Tibial nerve (tissue), 4 donors: Measurements from ENCODE around the gene BRINP2. TPM values are rescaled to one million over a fixed set of nuclear protein-coding genes. Genes with fewer than 3 reads are reported as not detected.
A peak's percentile ranks its signal among the peaks of the same experiment; 100 is the strongest.

ENCODE experiments used
- DNase-seq, 2 donors: peaks; one replicate each; pipeline ENCODE4 v3.0.0-alpha.2; 2019; ENCODE audit warnings: low spot score in 2 of 2
- H3K27ac ChIP-seq, 4 donors: fragments of 200-600 bp; sonication (generic) in 3 of 4; one replicate each; pipeline ENCODE4 v1.5.1; 2017 to 2019; ENCODE audit warnings: mild to moderate bottlenecking in 1 of 4
- H3K27me3 ChIP-seq, 2 donors: fragments of 200-600 bp; sonication (generic) in 1 of 2; one replicate each; pipeline versions ENCODE4 v1.5.1 to v1.6.0; 2017 to 2019
- H3K36me3 ChIP-seq, 3 donors: fragments of 200-600 bp; sonication (generic); one replicate each; pipeline ENCODE4 v1.5.1; 2018 to 2019
- H3K4me1 ChIP-seq, 4 donors: fragments of 200-600 bp; sonication (generic) in 3 of 4; one replicate each; pipeline ENCODE4 v1.5.1; 2017 to 2019
- H3K4me3 ChIP-seq, 4 donors: fragments of 200-600 bp; sonication (generic) in 3 of 4; one replicate each; pipeline ENCODE4 v1.5.1; 2017 to 2019; ENCODE audit warnings: mild to moderate bottlenecking in 1 of 4, moderate library complexity in 1 of 4
- H3K9me3 ChIP-seq, 4 donors: fragments of 200-600 bp; sonication (generic) in 3 of 4; one replicate each; pipeline ENCODE4 v1.5.1; 2017 to 2019
- EP300 ChIP-seq, 2 donors: sonication (generic); formaldehyde crosslinking; IDR thresholded peaks; one replicate each; pipeline ENCODE4 v1.6.1; 2017; ENCODE audit warnings: antibody characterized with exemption in 2 of 2, mild to moderate bottlenecking in 1 of 2
- POLR2A ChIP-seq, 2 donors: fragments of 450-650 bp; IDR thresholded peaks; one replicate each; pipeline ENCODE4 v1.6.1; 2017; ENCODE audit warnings: antibody characterized with exemption in 2 of 2, mild to moderate bottlenecking in 2 of 2, moderate library complexity in 2 of 2
- WGBS, 2 donors: methylation state at CpG; one replicate each; pipeline ENCODE4 v1.1.5; 2018; 5-methylcytosine and 5-hydroxymethylcytosine counted together
- total RNA-seq, 4 donors: library from RNA; depleted of rRNA; stranded (reverse); fragments of >200 nt; gene quantifications; one replicate each; pipeline ENCODE4 v1.1.0, GENCODE V29; 2016
- TF ChIP-seq, protein P1 (sequence below), 5 experiments: fragments of 200-600 bp in 3 of 5; fragments of 450-650 bp in 2 of 5; sonication (generic) in 3 of 5; IDR thresholded peaks; one replicate each; pipeline ENCODE4 v1.5.1; 2016 to 2019; ENCODE audit warnings: antibody characterized with exemption in 5 of 5, mild to moderate bottlenecking in 3 of 5, moderate library complexity in 2 of 5

The BRINP2 gene
- total RNA-seq, 4 donors from 2014 or later = not detected

DNA sequence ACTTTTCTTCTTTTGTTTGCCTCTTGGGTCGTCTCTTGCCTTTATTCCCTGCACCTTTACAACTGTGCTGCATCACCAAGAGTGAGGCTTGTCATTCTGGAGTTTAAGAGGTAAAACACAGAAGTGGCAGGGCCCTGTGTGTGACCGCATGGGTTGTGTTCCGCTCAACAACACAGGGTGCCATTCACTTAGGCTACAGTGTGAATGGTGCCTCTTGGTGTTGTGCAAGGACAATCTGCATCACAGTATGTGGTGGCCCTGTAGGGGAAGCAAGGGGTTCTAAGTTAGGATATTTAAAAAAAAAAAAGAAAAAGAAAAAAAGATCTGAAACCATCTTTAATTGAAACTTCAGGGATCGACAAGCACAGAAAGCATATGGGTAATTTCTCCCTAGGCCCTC lies 38.2 kb downstream of the BRINP2 start:
- H3K4me3 ChIP-seq = no peak overlapping the region
- TF ChIP-seq, protein P1, sequence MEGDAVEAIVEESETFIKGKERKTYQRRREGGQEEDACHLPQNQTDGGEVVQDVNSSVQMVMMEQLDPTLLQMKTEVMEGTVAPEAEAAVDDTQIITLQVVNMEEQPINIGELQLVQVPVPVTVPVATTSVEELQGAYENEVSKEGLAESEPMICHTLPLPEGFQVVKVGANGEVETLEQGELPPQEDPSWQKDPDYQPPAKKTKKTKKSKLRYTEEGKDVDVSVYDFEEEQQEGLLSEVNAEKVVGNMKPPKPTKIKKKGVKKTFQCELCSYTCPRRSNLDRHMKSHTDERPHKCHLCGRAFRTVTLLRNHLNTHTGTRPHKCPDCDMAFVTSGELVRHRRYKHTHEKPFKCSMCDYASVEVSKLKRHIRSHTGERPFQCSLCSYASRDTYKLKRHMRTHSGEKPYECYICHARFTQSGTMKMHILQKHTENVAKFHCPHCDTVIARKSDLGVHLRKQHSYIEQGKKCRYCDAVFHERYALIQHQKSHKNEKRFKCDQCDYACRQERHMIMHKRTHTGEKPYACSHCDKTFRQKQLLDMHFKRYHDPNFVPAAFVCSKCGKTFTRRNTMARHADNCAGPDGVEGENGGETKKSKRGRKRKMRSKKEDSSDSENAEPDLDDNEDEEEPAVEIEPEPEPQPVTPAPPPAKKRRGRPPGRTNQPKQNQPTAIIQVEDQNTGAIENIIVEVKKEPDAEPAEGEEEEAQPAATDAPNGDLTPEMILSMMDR (IDR thresholded peaks at IDR 0.05) = no peak
- TF ChIP-seq EP300 (IDR thresholded peaks at IDR 0.05) (no peak), POLR2A (IDR thresholded peaks at IDR 0.05) (no peak)
- H3K4me1 ChIP-seq = peaks cover 0 to 11% (median 0%) of the 10 kb centered on the region in 4 donors
- no peak for DNase-seq
- WGBS, 2 donors = 63 to 84% methylated on average over 4 of the region's 4 CpGs
- H3K27ac ChIP-seq = no peak overlapping the region
- no peaks in the 10 kb centered on the region for H3K27me3 ChIP-seq
- no peaks in the 10 kb centered on the region for H3K36me3 ChIP-seq
- H3K9me3 ChIP-seq = no peaks in the 10 kb centered on the region

DNA sequence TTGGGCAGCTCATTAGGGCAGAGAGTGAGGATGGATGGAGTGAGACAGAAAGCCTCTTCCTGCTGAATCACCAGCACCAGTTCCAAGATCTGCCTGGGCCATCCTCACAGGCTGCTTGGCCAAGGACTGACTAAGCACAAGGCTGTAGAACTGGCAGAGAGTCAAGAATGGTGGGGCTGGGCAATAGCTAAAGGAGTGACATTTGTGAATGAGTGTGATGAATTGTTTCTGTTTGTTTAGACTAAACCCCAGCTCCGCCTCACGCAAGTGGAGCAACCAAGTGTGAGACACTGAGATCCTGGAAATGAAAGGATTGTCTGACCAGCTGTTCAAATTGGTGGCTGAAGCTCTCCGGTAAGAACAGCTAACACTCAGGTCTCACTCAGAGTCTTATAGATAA lies 38.6 kb downstream of the BRINP2 start:
- WGBS, 2 donors = 21 to 22% methylated on average over 3 of the region's 3 CpGs
- no peaks in the 10 kb centered on the region for H3K36me3 ChIP-seq
- H3K27ac ChIP-seq = no peak overlapping the region
- DNase-seq = peak; percentile 18 to 55
- no peaks in the 10 kb centered on the region for H3K9me3 ChIP-seq
- TF ChIP-seq, protein P1 (IDR thresholded peaks at IDR 0.05) = no peak
- peak in 1 of 2 donors; percentile 8 for TF ChIP-seq EP300 (IDR thresholded peaks at IDR 0.05)
- no peak overlapping the region for H3K4me3 ChIP-seq
- H3K27me3 ChIP-seq = no peaks in the 10 kb centered on the region
- H3K4me1 ChIP-seq = peaks cover 0 to 11% (median 0%) of the 10 kb centered on the region in 4 donors

DNA sequence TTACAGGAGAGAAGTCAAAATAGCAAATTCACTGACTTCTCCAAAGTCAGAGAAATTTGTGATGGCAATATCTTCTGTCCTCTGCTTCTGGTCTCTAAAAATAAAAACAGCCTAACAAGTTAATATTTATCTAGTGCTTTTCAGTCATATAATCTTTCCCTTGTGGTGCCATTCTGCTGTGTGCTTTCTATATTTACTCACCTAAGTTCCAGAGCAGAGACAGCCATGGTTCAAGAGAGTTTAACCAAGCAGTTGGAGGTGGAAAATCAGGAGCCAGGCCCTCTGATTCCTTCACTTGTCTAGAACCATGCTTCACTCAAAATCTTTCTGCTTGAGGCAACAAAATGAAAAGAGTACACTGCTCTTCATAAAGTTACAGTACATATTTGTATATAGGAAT lies 39.3 kb downstream of the BRINP2 start:
- Histone ChIP-seq H3K9me3 (no peaks in the 10 kb centered on the region), H3K27me3 (no peaks in the 10 kb centered on the region), H3K27ac (no peak overlapping the region), H3K4me3 (no peak overlapping the region), H3K4me1 (peaks cover 0 to 11% (median 0%) of the 10 kb centered on the region in 4 donors), H3K36me3 (no peaks in the 10 kb centered on the region)
- no peak for DNase-seq
- TF ChIP-seq EP300 (IDR thresholded peaks at IDR 0.05) (no peak), POLR2A (IDR thresholded peaks at IDR 0.05) (no peak)
- TF ChIP-seq, protein P1 (IDR thresholded peaks at IDR 0.05) = no peak

DNA sequence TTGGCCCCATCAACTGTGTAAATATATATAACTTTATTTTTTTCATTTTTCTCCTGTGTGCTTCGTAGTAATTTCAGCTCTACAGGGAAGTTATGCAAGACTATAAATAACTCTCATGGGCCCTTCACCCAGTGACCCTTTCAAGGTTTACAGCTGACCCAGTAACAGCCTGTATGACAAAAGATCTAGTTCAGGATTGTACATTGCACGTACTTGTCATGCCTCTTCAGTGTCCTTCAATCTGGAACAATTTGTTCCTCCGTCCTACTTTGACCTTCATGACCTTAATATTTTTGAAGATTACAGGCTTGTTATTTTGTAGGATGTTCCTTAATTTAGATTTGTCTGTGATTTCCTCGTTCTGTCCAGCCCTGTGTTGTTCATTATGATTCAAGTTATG lies 40.5 kb downstream of the BRINP2 start:
- Histone ChIP-seq H3K4me3 (no peak overlapping the region), H3K4me1 (peaks cover 0 to 11% (median 0%) of the 10 kb centered on the region in 4 donors), H3K36me3 (no peaks in the 10 kb centered on the region), H3K27ac (no peak overlapping the region), H3K9me3 (peaks cover 0 to 8% (median under 1%) of the 10 kb centered on the region in 4 donors), H3K27me3 (no peaks in the 10 kb centered on the region)
- no peak for DNase-seq
- TF ChIP-seq EP300 (IDR thresholded peaks at IDR 0.05) (no peak), POLR2A (IDR thresholded peaks at IDR 0.05) (no peak)
- TF ChIP-seq, protein P1 (IDR thresholded peaks at IDR 0.05) = no peak
- WGBS, 2 donors = 27 to 32% methylated on average over 4 of the region's 4 CpGs

DNA sequence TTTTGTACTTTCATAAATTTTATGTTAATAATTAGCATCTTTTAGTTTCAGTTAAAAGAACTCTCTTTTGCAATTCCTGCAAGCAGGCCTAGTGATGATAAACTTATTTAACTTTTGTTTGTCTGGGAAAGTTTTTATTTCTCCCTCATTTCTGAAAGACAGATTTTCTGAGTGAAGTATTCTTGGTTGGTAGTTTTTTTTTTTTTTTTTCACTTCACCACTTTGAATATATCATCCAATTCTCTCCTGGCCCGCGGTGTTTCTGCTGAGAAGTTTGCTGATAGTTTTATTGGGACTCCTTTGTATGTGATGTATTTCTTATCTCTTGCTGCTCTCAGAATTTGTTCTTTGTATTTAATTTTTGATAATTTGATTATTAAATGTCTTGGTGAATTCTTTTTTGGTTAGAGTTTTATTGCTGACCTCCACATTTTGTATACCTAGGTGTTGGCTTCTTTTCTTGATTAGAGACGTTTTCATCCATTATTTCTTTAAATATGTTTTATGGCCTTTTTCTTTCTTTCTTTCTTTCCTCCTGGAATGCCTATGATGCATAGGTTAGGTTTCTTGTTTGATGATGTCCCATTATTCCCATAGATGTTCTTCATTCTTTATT lies 45.9 kb downstream of the BRINP2 start:
- Histone ChIP-seq H3K36me3 (no peaks in the 10 kb centered on the region), H3K4me1 (no peaks in the 10 kb centered on the region), H3K9me3 (peaks cover 0 to 25% (median 6%) of the 10 kb centered on the region in 4 donors), H3K4me3 (no peak overlapping the region), H3K27me3 (no peaks in the 10 kb centered on the region), H3K27ac (no peak overlapping the region)
- DNase-seq = no peak
- TF ChIP-seq POLR2A (IDR thresholded peaks at IDR 0.05) (no peak), EP300 (IDR thresholded peaks at IDR 0.05) (no peak)
- TF ChIP-seq, protein P1 (IDR thresholded peaks at IDR 0.05) = no peak
- WGBS, 2 donors = 92 to 95% methylated on average over 3 of the region's 3 CpGs
